Vagina (tissue), 2 donors: ENCODE results near the gene LGALS8. TPM values are rescaled to one million over a fixed set of nuclear protein-coding genes. Genes with fewer than 3 reads are reported as not detected.

ENCODE experiments used
- DNase-seq, 2 donors: peaks; one replicate each; pipeline ENCODE4 v3.0.0-alpha.2; 2017; ENCODE audit errors: extremely low spot score in 2 of 2
- H3K27ac ChIP-seq: fragments of 200-600 bp; sonication (generic); one replicate; pipeline ENCODE4 v1.5.1; 2019
- H3K27me3 ChIP-seq: fragments of 200-600 bp; sonication (generic); one replicate; pipeline ENCODE4 v1.5.1; 2019
- H3K36me3 ChIP-seq, 2 donors: fragments of 200-600 bp; sonication (generic); one replicate each; pipeline ENCODE4 v1.5.1; 2017 to 2019
- H3K4me1 ChIP-seq: fragments of 200-600 bp; sonication (generic); one replicate; pipeline ENCODE4 v1.5.1; 2019
- H3K4me3 ChIP-seq, 2 donors: fragments of 200-600 bp; sonication (generic); 1 replicate in 1 of 2; 2 replicates in 1 of 2; pipeline ENCODE4 v1.5.1; 2016 to 2019
- H3K9me3 ChIP-seq: fragments of 200-600 bp; sonication (generic); one replicate; pipeline ENCODE4 v1.5.1; 2019
- CTCF ChIP-seq, 3 experiments: fragments of 450-650 bp in 2 of 3; fragments of 200-600 bp in 1 of 3; sonication (generic) in 1 of 3; IDR thresholded peaks; one replicate each; pipeline ENCODE4 v1.5.1; 2017 to 2019; ENCODE audit warnings: antibody characterized with exemption in 3 of 3, mild to moderate bottlenecking in 2 of 3, moderate library complexity in 2 of 3
- POLR2A ChIP-seq, 2 donors: fragments of 450-650 bp; IDR thresholded peaks; one replicate each; pipeline ENCODE4 v1.6.1; 2017; ENCODE audit warnings: antibody characterized with exemption in 2 of 2, mild to moderate bottlenecking in 2 of 2, moderate library complexity in 2 of 2
- POLR2AphosphoS5 ChIP-seq, 2 donors: sonication (generic); formaldehyde crosslinking; IDR thresholded peaks; one replicate each; pipeline ENCODE4 v1.9.0; 2017; ENCODE audit warnings: antibody characterized with exemption in 2 of 2, mild to moderate bottlenecking in 2 of 2, low read depth in 1 of 2; ENCODE audit not compliant: insufficient read depth in 1 of 2
- intact Hi-C: fragments of 100-400 bp; cut with DNase I; formaldehyde crosslinking; loops from one replicate; pipeline ENCODE4 v1.15.1; 2023
- total RNA-seq: library from RNA; depleted of rRNA; stranded (reverse); fragments of >200 nt; gene quantifications from one replicate; pipeline ENCODE4 v1.2.3, GENCODE V29; 2016

Gene LGALS8
- total RNA-seq, 1 donor from 2014 or later: 38.1 TPM

DNA sequence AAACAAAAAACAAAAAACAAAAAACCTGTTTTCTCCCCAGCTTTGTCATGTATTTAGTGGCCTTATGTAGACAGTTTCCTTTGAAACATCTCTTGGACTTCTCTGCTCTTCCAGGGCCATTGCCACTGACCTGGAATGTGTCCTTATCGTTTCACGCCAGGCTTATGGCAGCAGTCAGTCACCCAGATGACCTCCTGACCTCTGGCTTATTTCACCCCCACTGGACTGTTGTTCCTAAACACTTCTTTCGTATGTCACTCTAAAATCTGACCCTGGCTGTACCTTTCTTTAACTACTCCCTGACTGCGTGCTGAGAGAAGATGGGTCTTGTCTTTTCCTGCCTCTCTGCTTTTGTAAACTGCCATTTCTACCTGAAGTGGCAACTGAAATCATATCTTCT lies 9.1 kb downstream of the LGALS8 start:
- H3K9me3 ChIP-seq: no peaks in the 10 kb centered on the region
- no peak overlapping the region for H3K4me3 ChIP-seq
- H3K27me3 ChIP-seq: no peaks in the 10 kb centered on the region
- intact Hi-C loops: no loop called here
- DNase-seq: no peak
- H3K27ac ChIP-seq: no peak overlapping the region
- H3K36me3 ChIP-seq: no peaks in the 10 kb centered on the region
- no peak for TF ChIP-seq POLR2AphosphoS5 (IDR thresholded peaks at IDR 0.05; ENCODE audit: insufficient read depth in 1 of 2, low read depth in 1 of 2)
- TF ChIP-seq POLR2A (IDR thresholded peaks at IDR 0.05): no peak
- no peak for TF ChIP-seq CTCF (IDR thresholded peaks at IDR 0.05)
- no peaks in the 10 kb centered on the region for H3K4me1 ChIP-seq

- no peak for DNase-seq
- intact Hi-C loops: no loop called here
- Histone ChIP-seq H3K27me3 (no peaks in the 10 kb centered on the region), H3K4me1 (no peaks in the 10 kb centered on the region), H3K4me3 (no peak overlapping the region), H3K36me3 (peaks cover 0 to 11% of the 10 kb centered on the region in 2 donors), H3K27ac (no peak overlapping the region), H3K9me3 (no peaks in the 10 kb centered on the region)
- TF ChIP-seq POLR2AphosphoS5 (IDR thresholded peaks at IDR 0.05; ENCODE audit: insufficient read depth in 1 of 2, low read depth in 1 of 2) (no peak), POLR2A (IDR thresholded peaks at IDR 0.05) (no peak)
Measured at GRCh38 chr1:236534151-236534651, 10.4 kb downstream of the LGALS8 start.

DNA sequence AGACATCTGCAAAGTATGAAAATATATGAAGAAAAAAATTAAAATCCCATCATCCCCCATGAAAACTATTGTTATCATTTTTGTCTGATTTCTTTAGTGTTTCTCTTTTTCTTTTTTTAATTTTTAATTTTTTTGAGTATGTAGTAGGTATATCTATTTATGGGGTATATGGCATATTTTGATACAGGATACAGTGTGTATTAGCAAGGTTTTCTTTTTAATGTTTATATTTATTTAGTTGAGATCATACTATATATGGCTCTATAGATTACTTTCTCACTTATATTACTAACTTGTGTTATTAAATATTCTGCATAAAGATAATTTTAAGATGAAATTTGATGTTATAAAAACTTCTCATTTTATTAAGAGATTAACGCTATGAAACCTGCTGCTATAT lies 11.4 kb downstream of the LGALS8 start:
- DNase-seq: no peak
- TF ChIP-seq CTCF (IDR thresholded peaks at IDR 0.05) (no peak), POLR2AphosphoS5 (IDR thresholded peaks at IDR 0.05; ENCODE audit: insufficient read depth in 1 of 2, low read depth in 1 of 2) (no peak)
- peaks cover 0 to 21% of the 10 kb centered on the region in 2 donors for H3K36me3 ChIP-seq
- no peaks in the 10 kb centered on the region for H3K4me1 ChIP-seq
- no peaks in the 10 kb centered on the region for H3K9me3 ChIP-seq
- H3K27me3 ChIP-seq: no peaks in the 10 kb centered on the region
- H3K27ac ChIP-seq: no peak overlapping the region
- H3K4me3 ChIP-seq: no peak overlapping the region
- intact Hi-C loops: no loop called here

GRCh38 chr1:236535662-236536161 lies 11.9 kb downstream of the LGALS8 start:
- Histone ChIP-seq H3K27ac (no peak overlapping the region), H3K36me3 (peaks cover 0 to 23% of the 10 kb centered on the region in 2 donors)
- intact Hi-C loops: no loop called here

DNA sequence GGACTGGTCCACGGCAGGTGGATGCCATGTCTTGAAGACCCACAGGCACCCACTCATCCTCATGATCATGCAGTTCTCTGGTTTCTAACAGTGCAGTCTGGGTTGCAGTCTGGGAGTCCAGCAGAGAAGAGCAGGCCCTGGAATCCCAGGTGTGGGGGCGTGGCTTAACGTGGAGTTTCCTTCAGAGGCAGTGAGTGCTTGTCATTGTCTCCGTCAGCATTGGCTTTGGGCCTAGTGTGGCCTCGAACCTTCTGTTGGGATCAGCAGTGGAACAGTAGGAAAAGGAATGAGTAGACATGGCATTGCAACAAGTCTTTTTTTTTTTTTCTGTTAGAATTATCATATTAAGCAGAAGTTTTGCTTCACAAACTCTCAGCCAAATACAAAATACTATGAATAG lies 12.8 kb downstream of the LGALS8 start:
- H3K36me3 ChIP-seq: peaks cover 0 to 23% of the 10 kb centered on the region in 2 donors
- no peak for TF ChIP-seq CTCF (IDR thresholded peaks at IDR 0.05)

More at GRCh38 chr1:236535662-236536161, 11.9 kb downstream of the LGALS8 start:
- DNase-seq: no peak
- TF ChIP-seq CTCF (IDR thresholded peaks at IDR 0.05) (no peak), POLR2AphosphoS5 (IDR thresholded peaks at IDR 0.05; ENCODE audit: insufficient read depth in 1 of 2, low read depth in 1 of 2) (no peak), POLR2A (IDR thresholded peaks at IDR 0.05) (no peak)
- Histone ChIP-seq H3K27me3 (no peaks in the 10 kb centered on the region), H3K4me1 (no peaks in the 10 kb centered on the region), H3K4me3 (no peak overlapping the region), H3K9me3 (no peaks in the 10 kb centered on the region)

More for the DNA sequence above, 12.8 kb downstream of the LGALS8 start:
- intact Hi-C loops: no loop called here
- no peaks in the 10 kb centered on the region for H3K9me3 ChIP-seq
- no peak for DNase-seq
- H3K27me3 ChIP-seq: no peaks in the 10 kb centered on the region
- no peak overlapping the region for H3K27ac ChIP-seq
- no peak overlapping the region for H3K4me3 ChIP-seq
- H3K4me1 ChIP-seq: no peaks in the 10 kb centered on the region
